Suprapubic skin (tissue), 4 donors: Measurements from ENCODE around the gene ZNF365. TPM values are rescaled to one million over a fixed set of nuclear protein-coding genes. Genes with fewer than 3 reads are reported as not detected.

ENCODE experiments used
- DNase-seq, 2 donors: peaks; one replicate each; pipeline ENCODE4 v3.0.0-alpha.2; 2019; ENCODE audit warnings: low spot score in 2 of 2
- H3K27ac ChIP-seq: fragments of 200-600 bp; sonication (generic); one replicate; pipeline ENCODE4 v1.5.1; 2019
- H3K27me3 ChIP-seq: fragments of 200-600 bp; sonication (generic); one replicate; pipeline ENCODE4 v1.5.1; 2019
- H3K36me3 ChIP-seq: fragments of 200-600 bp; sonication (generic); one replicate; pipeline ENCODE4 v1.5.1; 2019
- H3K4me1 ChIP-seq: fragments of 200-600 bp; sonication (generic); one replicate; pipeline ENCODE4 v1.5.1; 2019
- H3K4me3 ChIP-seq: fragments of 200-600 bp; sonication (generic); one replicate; pipeline ENCODE4 v1.5.1; 2019; ENCODE audit warnings: mild to moderate bottlenecking
- H3K9me3 ChIP-seq: fragments of 200-600 bp; sonication (generic); one replicate; pipeline ENCODE4 v1.5.1; 2019
- EP300 ChIP-seq: sonication (generic); formaldehyde crosslinking; IDR thresholded peaks from one replicate; pipeline ENCODE4 v1.6.1; 2017; ENCODE audit warnings: antibody characterized with exemption
- POLR2A ChIP-seq, 2 donors: fragments of 450-650 bp; IDR thresholded peaks; one replicate each; pipeline ENCODE4 v1.6.1; 2017; ENCODE audit warnings: antibody characterized with exemption in 2 of 2, mild to moderate bottlenecking in 2 of 2, moderate library complexity in 2 of 2
- POLR2AphosphoS5 ChIP-seq, 3 donors: sonication (generic); formaldehyde crosslinking; IDR thresholded peaks; one replicate each; pipeline ENCODE4 v1.6.1; 2017; ENCODE audit warnings: antibody characterized with exemption in 3 of 3
- WGBS: methylation state at CpG from one replicate; pipeline ENCODE4 v1.1.5; 2018; 5-methylcytosine and 5-hydroxymethylcytosine counted together
- total RNA-seq, 4 donors: library from RNA; depleted of rRNA; stranded (reverse); fragments of >200 nt; gene quantifications; one replicate each; pipeline ENCODE4 v1.1.0, GENCODE V29; 2016
- TF ChIP-seq, protein P1 (sequence below), 2 donors: fragments of 200-600 bp in 1 of 2; fragments of 450-650 bp in 1 of 2; sonication (generic) in 1 of 2; IDR thresholded peaks; one replicate each; pipeline ENCODE4 v1.5.1; 2016 to 2019; ENCODE audit warnings: antibody characterized with exemption in 2 of 2, mild to moderate bottlenecking in 1 of 2, moderate library complexity in 1 of 2

The ZNF365 gene
- total RNA-seq, 4 donors from 2014 or later: 0.42 to 2.5 (median 1.8) TPM

DNA sequence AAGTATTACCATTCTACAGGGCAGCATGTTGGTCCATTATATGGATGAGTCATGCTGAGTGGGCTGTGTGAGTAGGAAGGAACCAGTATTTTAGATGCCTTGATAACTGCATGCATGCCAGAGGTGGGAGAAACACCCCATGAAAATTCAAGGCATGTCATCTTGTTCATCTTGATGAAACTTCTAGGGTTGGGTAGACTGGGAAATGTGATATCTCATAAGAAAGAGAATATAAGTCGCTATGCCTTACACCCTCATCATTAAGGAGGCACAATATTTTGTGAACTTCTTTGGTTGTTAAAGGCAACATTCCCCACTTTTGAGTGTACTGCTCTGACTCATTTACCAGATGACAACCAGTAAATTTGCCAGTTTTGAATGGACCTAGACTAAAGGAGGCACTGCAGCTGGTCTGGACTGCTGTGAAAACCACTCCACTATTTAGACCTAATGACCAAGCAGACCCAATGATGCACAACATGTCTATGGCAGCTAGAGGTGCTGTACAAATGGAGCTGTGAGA, 48.0 kb downstream of the ZNF365 start:
- 0% methylated on average over 1 of the region's 1 CpG for WGBS
- Histone ChIP-seq H3K9me3 (no peaks in the 10 kb centered on the region), H3K27me3 (no peaks in the 10 kb centered on the region), H3K4me1 (no peaks in the 10 kb centered on the region), H3K36me3 (no peaks in the 10 kb centered on the region), H3K4me3 (no peak overlapping the region), H3K27ac (no peak overlapping the region)
- no peak for DNase-seq
- TF ChIP-seq POLR2AphosphoS5 (IDR thresholded peaks at IDR 0.05): no peak
- TF ChIP-seq POLR2A (IDR thresholded peaks at IDR 0.05): no peak
- no peak for TF ChIP-seq EP300
- TF ChIP-seq, protein P1, sequence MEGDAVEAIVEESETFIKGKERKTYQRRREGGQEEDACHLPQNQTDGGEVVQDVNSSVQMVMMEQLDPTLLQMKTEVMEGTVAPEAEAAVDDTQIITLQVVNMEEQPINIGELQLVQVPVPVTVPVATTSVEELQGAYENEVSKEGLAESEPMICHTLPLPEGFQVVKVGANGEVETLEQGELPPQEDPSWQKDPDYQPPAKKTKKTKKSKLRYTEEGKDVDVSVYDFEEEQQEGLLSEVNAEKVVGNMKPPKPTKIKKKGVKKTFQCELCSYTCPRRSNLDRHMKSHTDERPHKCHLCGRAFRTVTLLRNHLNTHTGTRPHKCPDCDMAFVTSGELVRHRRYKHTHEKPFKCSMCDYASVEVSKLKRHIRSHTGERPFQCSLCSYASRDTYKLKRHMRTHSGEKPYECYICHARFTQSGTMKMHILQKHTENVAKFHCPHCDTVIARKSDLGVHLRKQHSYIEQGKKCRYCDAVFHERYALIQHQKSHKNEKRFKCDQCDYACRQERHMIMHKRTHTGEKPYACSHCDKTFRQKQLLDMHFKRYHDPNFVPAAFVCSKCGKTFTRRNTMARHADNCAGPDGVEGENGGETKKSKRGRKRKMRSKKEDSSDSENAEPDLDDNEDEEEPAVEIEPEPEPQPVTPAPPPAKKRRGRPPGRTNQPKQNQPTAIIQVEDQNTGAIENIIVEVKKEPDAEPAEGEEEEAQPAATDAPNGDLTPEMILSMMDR (IDR thresholded peaks at IDR 0.05): no peak

DNA sequence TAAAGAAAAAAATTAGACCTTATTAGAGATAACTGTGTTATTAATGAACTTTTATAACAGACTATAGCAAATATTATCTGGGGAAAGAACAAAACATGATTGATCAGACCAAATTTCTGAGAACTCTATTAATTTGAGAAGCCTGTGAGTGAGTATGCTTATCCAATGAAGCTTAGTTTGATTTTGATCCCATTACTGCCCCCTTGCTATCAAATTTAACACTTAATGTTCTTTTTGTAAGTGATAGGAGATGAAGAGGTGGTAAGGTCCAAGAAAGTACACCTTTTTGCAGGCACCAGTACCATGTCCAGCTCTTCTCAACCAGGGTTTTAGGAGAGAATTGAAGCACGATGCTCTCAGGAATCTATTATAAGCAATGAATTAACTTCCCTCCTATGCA, 49.9 kb downstream of the ZNF365 start:
- no peaks in the 10 kb centered on the region for H3K36me3 ChIP-seq
- WGBS: 89% methylated on average over 1 of the region's 1 CpG
- DNase-seq: no peak
- TF ChIP-seq POLR2AphosphoS5 (IDR thresholded peaks at IDR 0.05) (no peak), POLR2A (IDR thresholded peaks at IDR 0.05) (no peak), EP300 (no peak)
- TF ChIP-seq, protein P1 (IDR thresholded peaks at IDR 0.05): no peak
- H3K4me1 ChIP-seq: no peaks in the 10 kb centered on the region
- no peaks in the 10 kb centered on the region for H3K27me3 ChIP-seq
- H3K27ac ChIP-seq: no peak overlapping the region
- H3K9me3 ChIP-seq: no peaks in the 10 kb centered on the region
- no peak overlapping the region for H3K4me3 ChIP-seq

DNA sequence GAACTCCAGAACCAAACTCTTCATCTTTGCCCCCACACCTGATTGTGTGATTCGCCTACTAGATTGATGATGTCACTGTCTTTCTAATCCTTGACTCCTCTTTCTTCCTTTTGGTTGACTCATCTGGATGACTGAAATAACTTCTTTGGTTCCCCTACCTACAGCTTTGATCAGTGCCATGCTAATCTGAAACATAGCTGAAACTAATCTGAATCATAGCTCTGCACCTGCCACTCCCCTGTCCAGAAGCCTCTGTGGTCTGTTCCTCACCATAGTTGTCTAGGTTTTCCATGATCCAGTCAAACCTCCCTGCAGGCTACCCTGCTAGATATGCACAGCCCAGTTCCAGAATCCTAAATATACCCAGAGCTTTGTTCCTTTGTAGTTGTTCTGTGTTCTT, 51.9 kb downstream of the ZNF365 start:
- TF ChIP-seq EP300: no peak
- TF ChIP-seq, protein P1 (IDR thresholded peaks at IDR 0.05): no peak
- WGBS: 84% methylated on average over 1 of the region's 1 CpG

DNA sequence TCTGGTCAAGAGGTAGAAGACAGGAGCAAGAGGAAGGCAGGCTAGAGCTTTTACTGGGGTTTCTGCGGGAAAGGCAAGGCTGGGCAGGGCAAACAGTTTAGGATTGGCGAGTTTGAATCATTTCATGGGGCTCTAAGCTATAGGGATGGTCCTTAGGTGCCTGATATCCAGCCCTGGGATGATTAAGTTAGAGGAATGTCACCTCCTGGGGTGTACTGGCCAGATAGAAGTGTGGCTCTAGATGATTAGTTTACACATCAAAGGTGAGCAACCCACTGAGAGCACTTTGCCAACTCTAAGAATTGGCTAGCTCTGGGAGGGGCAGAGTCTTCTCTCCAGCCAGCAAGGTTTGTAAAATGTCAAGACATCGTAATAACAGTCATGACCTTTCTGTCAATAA, 52.4 kb downstream of the ZNF365 start:
- no peaks in the 10 kb centered on the region for H3K27me3 ChIP-seq
- H3K36me3 ChIP-seq: no peaks in the 10 kb centered on the region
- WGBS: 82% methylated on average over 3 of the region's 3 CpGs
- peaks cover 5% of the 10 kb centered on the region for H3K4me1 ChIP-seq
- no peak overlapping the region for H3K27ac ChIP-seq
- no peak overlapping the region for H3K4me3 ChIP-seq
- TF ChIP-seq, protein P1 (IDR thresholded peaks at IDR 0.05): no peak
- TF ChIP-seq EP300 (no peak), POLR2A (IDR thresholded peaks at IDR 0.05) (no peak)
- DNase-seq: no peak
- H3K9me3 ChIP-seq: no peaks in the 10 kb centered on the region

More for the DNA sequence above, 51.9 kb downstream of the ZNF365 start:
- peaks cover 5% of the 10 kb centered on the region for H3K4me1 ChIP-seq
- H3K36me3 ChIP-seq: no peaks in the 10 kb centered on the region
- no peak overlapping the region for H3K27ac ChIP-seq
- no peak overlapping the region for H3K4me3 ChIP-seq
- H3K27me3 ChIP-seq: no peaks in the 10 kb centered on the region
- DNase-seq: no peak
- no peaks in the 10 kb centered on the region for H3K9me3 ChIP-seq

DNA sequence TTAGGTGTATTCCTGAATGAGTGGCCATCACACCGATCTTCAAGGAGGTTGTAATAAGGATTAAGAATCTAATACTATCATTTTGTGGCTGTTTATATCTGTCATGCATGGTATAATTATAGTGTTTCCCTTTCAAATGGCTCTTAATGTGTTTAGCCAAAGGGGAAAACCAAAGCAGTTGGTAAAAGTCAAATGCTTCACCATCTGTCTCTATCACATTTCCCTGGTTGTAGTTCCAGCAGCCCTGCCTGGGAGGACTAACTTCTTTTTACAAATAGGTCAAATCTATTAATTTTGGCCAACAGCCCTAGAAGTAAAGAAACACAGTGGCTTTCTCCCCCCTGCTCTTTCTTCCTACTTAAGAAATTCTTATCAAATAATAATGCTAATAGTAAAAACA, 56.7 kb downstream of the ZNF365 start:
- 66% methylated on average over 1 of the region's 1 CpG for WGBS
- Histone ChIP-seq H3K36me3 (no peaks in the 10 kb centered on the region), H3K27me3 (no peaks in the 10 kb centered on the region)

More for the DNA sequence above, 56.7 kb downstream of the ZNF365 start:
- H3K27ac ChIP-seq: no peak overlapping the region
- no peak for TF ChIP-seq POLR2AphosphoS5 (IDR thresholded peaks at IDR 0.05)
- no peak for TF ChIP-seq POLR2A (IDR thresholded peaks at IDR 0.05)
- no peak for TF ChIP-seq EP300
- TF ChIP-seq, protein P1 (IDR thresholded peaks at IDR 0.05): no peak
- H3K4me1 ChIP-seq: peaks cover 23% of the 10 kb centered on the region
- no peak overlapping the region for H3K4me3 ChIP-seq
- no peaks in the 10 kb centered on the region for H3K9me3 ChIP-seq
- no peak for DNase-seq
